Stomach smooth muscle (tissue), 2 donors: ENCODE results near the gene DYNLRB2.

Experiments used
- H3K27ac ChIP-seq: one replicate; pipeline ENCODE4 v1.7.0; 2013; ENCODE audit warnings: mild to moderate bottlenecking, low read length, inconsistent platforms
- H3K27me3 ChIP-seq, 2 donors: one replicate each; pipeline ENCODE4 v1.7.0; 2013; ENCODE audit warnings: low read length in 2 of 2; ENCODE audit not compliant: insufficient read depth in 2 of 2, control insufficient read depth in 1 of 2
- H3K36me3 ChIP-seq, 2 donors: one replicate each; pipeline ENCODE4 v1.7.0; 2013; ENCODE audit warnings: low read length in 2 of 2; ENCODE audit not compliant: control insufficient read depth in 2 of 2, insufficient read depth in 2 of 2
- H3K4me1 ChIP-seq: one replicate; pipeline ENCODE4 v1.7.0; 2013; ENCODE audit warnings: low read length; ENCODE audit not compliant: control insufficient read depth, insufficient read depth
- H3K4me3 ChIP-seq, 2 donors: one replicate each; pipeline ENCODE4 v1.7.0; 2013; ENCODE audit warnings: low read length in 2 of 2
- H3K9ac ChIP-seq, 2 donors: one replicate each; pipeline ENCODE4 v1.7.0; 2013; ENCODE audit warnings: low read length in 2 of 2, mild to moderate bottlenecking in 1 of 2
- H3K9me3 ChIP-seq, 2 donors: one replicate each; pipeline ENCODE4 v1.7.0; 2013; ENCODE audit warnings: low read length in 2 of 2; ENCODE audit not compliant: control insufficient read depth in 2 of 2
- donor health status: healthy.
- donor health status: Pancreatic carcinoma.

The DYNLRB2 gene

DNA sequence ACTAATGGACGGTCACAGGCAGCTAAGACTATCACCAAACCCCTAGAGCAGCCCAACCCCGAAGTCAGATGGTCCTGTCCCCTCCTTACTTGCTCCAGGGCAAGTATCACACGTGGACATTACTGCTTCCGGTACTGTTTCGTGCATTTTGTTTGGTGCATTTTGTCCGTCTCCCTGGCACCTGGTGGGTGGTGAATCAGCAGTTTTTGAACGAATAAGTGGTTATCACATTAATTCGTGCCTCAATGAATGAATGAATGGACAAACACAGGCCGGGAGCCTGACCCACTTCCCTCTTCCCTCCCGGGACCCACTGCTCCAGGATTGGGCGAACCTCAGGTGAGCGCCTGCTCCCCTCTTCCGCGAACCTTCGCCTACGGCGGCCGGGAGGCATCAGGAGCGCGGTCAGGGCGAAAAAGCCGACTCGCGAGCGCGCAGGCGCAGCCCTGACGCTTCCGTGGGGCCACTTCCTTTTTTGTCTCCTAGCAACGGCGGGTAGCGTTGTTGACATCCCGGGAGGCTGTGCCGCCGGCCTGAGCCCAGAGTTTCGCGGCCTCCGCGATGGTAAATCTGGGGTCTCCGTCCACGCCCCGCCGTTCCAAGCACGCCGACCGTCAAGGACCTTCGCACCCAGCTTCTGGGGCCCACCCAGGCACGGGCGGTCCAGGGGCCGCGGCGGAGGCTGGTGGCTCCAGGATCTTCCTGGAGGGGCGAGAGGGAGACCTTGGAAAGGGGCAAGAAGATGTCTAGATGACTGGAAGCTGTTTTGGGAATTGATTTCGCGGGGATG, at the start of gene DYNLRB2:
DYNLRB2 (plus strand) TSS at position 478 of the 790 bp plus-strand sequence; CDS start at position 562, 84 bp downstream.
- Histone ChIP-seq H3K4me3 (peak within 1 kb of the TSS; percentile 85 to 97), H3K9me3 (no peaks in the 10 kb centered on the region), H3K4me1 (no peaks in the 10 kb centered on the region), H3K27me3 (no peaks in the 10 kb centered on the region), H3K9ac (peak within 1 kb of the TSS; percentile 55 to 67), H3K36me3 (no peaks in the 10 kb centered on the region), H3K27ac (no peak within 1 kb of the TSS)

DNA sequence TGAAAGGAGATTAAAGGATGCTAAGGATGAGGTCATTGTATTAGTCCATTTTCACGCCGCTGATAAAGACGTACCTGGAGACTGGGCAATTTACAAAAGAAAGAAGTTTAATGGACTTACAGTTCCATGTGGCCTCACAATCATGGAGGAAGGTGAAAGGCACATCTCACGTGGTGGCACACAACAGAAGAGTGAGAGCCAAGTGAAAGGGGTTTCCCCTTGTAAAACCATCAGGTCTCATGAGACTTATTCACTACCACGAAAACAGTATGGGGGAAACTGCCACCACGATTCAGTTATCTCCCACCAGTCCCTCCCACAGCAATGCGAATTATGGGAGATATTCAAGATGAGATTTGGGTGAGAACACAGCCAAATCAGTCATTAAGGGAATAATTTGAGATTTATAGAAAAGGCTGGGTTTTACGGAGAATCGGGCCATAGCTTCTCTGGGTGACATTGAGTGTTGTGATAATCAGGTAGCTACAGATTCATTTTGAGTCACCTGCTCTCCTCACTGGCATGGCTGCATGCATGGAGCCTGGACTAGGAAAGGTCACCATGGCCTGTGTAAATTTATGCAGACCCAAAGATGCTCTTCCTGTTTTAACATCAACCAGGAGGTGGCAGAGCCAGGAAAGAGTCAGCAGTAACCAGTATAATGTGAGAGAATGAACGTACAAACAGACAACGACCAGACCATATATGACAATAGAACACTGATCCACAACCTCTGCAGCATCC, 40.5 kb upstream of the DYNLRB2 start:
- no peaks in the 10 kb centered on the region for H3K4me1 ChIP-seq
- H3K36me3 ChIP-seq = no peaks in the 10 kb centered on the region
- H3K4me3 ChIP-seq = no peak overlapping the region
- H3K27me3 ChIP-seq = no peaks in the 10 kb centered on the region
- H3K27ac ChIP-seq = no peak overlapping the region
- H3K9me3 ChIP-seq = no peaks in the 10 kb centered on the region
- no peak overlapping the region for H3K9ac ChIP-seq

DNA sequence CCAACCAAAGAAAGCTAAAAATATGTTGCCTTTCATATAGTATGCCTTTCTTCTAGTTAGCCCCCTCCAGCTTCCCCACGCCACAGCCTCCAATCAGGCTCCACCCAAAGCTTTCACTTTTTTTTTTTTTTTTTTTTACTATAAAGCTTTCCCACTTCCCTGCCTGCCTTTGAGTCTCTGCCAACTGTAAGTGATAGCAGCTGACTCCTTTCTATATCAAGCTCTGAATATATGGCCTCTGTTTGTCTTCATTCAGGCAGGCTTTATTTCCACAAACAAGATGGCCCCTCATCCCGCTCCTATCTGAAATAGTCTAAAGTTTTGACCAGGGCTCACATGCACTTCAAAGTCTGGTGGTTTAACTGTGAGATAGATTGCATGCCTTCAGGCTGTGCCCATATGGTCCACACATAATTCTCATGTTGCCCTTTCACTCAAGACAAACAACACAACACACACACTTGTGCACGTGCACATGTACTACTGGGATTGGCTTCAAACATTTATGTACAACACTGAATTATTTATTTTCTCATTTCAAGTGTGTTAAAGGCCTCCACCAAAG, 39.8 kb upstream of the DYNLRB2 start:
- Histone ChIP-seq H3K36me3 (no peaks in the 10 kb centered on the region), H3K27ac (no peak overlapping the region), H3K27me3 (no peaks in the 10 kb centered on the region), H3K4me3 (no peak overlapping the region), H3K9ac (no peak overlapping the region), H3K9me3 (no peaks in the 10 kb centered on the region), H3K4me1 (no peaks in the 10 kb centered on the region)

- H3K4me1 ChIP-seq = no peaks in the 10 kb centered on the region
- H3K9ac ChIP-seq = no peak overlapping the region
- no peak overlapping the region for H3K27ac ChIP-seq
- H3K9me3 ChIP-seq = no peaks in the 10 kb centered on the region
- H3K27me3 ChIP-seq = no peaks in the 10 kb centered on the region
- H3K36me3 ChIP-seq = no peaks in the 10 kb centered on the region
- H3K4me3 ChIP-seq = no peak overlapping the region
Measured at GRCh38 chr16:80503107-80503506, 37.7 kb upstream of the DYNLRB2 start.

- Histone ChIP-seq H3K4me3 (no peak overlapping the region), H3K36me3 (no peaks in the 10 kb centered on the region), H3K27ac (no peak overlapping the region), H3K9me3 (no peaks in the 10 kb centered on the region), H3K9ac (no peak overlapping the region), H3K27me3 (no peaks in the 10 kb centered on the region), H3K4me1 (no peaks in the 10 kb centered on the region)
Measured at GRCh38 chr16:80507538-80507937, 33.3 kb upstream of the DYNLRB2 start.

- Histone ChIP-seq H3K4me3 (no peak overlapping the region), H3K36me3 (no peaks in the 10 kb centered on the region), H3K9me3 (no peaks in the 10 kb centered on the region), H3K9ac (no peak overlapping the region), H3K4me1 (no peaks in the 10 kb centered on the region), H3K27ac (no peak overlapping the region), H3K27me3 (peaks cover 0 to 2% of the 10 kb centered on the region in 2 donors)
Measured at GRCh38 chr16:80509872-80510271, 30.9 kb upstream of the DYNLRB2 start.

GRCh38 chr16:80511824-80512592, 28.8 kb upstream of the DYNLRB2 start:
- H3K4me3 ChIP-seq = no peak overlapping the region
- peaks cover 0 to 6% of the 10 kb centered on the region in 2 donors for H3K27me3 ChIP-seq
- H3K4me1 ChIP-seq = no peaks in the 10 kb centered on the region
- no peak overlapping the region for H3K9ac ChIP-seq
- H3K36me3 ChIP-seq = no peaks in the 10 kb centered on the region
- no peak overlapping the region for H3K27ac ChIP-seq
- H3K9me3 ChIP-seq = no peaks in the 10 kb centered on the region

- H3K9ac ChIP-seq = no peak overlapping the region
- no peak overlapping the region for H3K4me3 ChIP-seq
- H3K27ac ChIP-seq = no peak overlapping the region
- no peaks in the 10 kb centered on the region for H3K4me1 ChIP-seq
- H3K9me3 ChIP-seq = no peaks in the 10 kb centered on the region
- H3K36me3 ChIP-seq = no peaks in the 10 kb centered on the region
- peaks cover under 1 to 6% of the 10 kb centered on the region in 2 donors for H3K27me3 ChIP-seq
Measured at GRCh38 chr16:80512593-80512853, 28.3 kb upstream of the DYNLRB2 start.

DNA sequence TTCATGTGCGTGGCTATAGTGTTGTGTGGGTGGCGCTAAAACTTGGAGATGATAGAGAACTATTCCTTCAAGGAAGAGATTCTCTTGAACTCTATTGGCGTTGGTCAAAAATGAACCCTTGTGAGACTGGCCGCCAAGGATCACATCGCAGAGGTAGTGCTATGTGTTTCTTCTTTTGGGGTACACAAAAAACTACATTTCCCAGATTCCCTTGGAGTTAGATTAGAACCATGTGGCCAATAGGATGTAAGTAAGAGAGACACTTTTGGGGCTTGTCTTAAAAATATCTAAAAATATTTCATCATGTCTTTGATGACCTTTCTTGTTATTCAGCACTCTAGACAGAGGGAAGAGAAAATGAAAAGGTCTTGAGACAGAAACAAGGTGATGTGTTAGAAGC, 25.4 kb upstream of the DYNLRB2 start:
- no peaks in the 10 kb centered on the region for H3K9me3 ChIP-seq
- H3K4me1 ChIP-seq = no peaks in the 10 kb centered on the region
- H3K4me3 ChIP-seq = no peak overlapping the region
- H3K36me3 ChIP-seq = no peaks in the 10 kb centered on the region
- peaks cover 4 to 6% of the 10 kb centered on the region in 2 donors for H3K27me3 ChIP-seq
- no peak overlapping the region for H3K27ac ChIP-seq
- no peak overlapping the region for H3K9ac ChIP-seq

GRCh38 chr16:80517846-80518245, 22.9 kb upstream of the DYNLRB2 start:
- no peak overlapping the region for H3K27ac ChIP-seq
- no peak overlapping the region for H3K4me3 ChIP-seq
- H3K27me3 ChIP-seq = peaks cover 4 to 6% of the 10 kb centered on the region in 2 donors
- H3K4me1 ChIP-seq = no peaks in the 10 kb centered on the region
- H3K9me3 ChIP-seq = no peaks in the 10 kb centered on the region
- H3K36me3 ChIP-seq = no peaks in the 10 kb centered on the region
- no peak overlapping the region for H3K9ac ChIP-seq
